ENCODE data around the gene LARGE1. TPM values are rescaled to one million over a fixed set of nuclear protein-coding genes. Genes with fewer than 3 reads are reported as not detected.

LARGE1 gene
- total and polyA plus RNA-seq, 2 of the 8 experiments (the other 6 are each of a cell fraction or from before 2014, with no cell fraction given) = 43.7 to 83.0 TPM

DNA sequence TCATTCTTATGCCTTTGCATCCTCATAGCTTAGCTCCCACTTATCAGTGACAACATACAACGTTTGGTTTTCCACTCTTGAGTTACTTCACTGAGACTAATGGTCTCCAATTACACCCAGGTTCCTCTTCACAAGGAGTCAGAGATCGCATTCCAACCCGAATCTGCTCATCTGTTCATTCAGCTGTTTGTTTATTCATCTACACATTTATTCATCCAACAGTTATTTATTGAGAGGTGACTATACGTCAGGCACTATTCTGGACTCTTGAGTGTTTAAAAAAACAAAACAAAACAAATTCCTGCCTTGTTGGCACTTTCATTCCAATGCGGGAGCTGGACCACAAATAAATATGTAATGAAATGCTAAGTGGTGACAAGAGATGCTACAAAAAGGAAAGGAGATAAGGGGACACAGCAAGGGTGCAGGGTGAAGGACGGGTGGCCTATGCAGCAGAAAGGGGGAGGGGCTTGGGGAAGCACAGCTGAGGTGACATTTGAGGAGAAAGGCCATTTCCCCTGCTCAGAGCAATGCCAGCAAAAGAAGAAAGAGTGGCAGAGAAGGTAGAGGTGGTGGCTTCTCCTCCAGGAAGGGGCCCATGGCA lies 468.3 kb downstream of the LARGE1 start (continued):
- TF ChIP-seq, protein P1, sequence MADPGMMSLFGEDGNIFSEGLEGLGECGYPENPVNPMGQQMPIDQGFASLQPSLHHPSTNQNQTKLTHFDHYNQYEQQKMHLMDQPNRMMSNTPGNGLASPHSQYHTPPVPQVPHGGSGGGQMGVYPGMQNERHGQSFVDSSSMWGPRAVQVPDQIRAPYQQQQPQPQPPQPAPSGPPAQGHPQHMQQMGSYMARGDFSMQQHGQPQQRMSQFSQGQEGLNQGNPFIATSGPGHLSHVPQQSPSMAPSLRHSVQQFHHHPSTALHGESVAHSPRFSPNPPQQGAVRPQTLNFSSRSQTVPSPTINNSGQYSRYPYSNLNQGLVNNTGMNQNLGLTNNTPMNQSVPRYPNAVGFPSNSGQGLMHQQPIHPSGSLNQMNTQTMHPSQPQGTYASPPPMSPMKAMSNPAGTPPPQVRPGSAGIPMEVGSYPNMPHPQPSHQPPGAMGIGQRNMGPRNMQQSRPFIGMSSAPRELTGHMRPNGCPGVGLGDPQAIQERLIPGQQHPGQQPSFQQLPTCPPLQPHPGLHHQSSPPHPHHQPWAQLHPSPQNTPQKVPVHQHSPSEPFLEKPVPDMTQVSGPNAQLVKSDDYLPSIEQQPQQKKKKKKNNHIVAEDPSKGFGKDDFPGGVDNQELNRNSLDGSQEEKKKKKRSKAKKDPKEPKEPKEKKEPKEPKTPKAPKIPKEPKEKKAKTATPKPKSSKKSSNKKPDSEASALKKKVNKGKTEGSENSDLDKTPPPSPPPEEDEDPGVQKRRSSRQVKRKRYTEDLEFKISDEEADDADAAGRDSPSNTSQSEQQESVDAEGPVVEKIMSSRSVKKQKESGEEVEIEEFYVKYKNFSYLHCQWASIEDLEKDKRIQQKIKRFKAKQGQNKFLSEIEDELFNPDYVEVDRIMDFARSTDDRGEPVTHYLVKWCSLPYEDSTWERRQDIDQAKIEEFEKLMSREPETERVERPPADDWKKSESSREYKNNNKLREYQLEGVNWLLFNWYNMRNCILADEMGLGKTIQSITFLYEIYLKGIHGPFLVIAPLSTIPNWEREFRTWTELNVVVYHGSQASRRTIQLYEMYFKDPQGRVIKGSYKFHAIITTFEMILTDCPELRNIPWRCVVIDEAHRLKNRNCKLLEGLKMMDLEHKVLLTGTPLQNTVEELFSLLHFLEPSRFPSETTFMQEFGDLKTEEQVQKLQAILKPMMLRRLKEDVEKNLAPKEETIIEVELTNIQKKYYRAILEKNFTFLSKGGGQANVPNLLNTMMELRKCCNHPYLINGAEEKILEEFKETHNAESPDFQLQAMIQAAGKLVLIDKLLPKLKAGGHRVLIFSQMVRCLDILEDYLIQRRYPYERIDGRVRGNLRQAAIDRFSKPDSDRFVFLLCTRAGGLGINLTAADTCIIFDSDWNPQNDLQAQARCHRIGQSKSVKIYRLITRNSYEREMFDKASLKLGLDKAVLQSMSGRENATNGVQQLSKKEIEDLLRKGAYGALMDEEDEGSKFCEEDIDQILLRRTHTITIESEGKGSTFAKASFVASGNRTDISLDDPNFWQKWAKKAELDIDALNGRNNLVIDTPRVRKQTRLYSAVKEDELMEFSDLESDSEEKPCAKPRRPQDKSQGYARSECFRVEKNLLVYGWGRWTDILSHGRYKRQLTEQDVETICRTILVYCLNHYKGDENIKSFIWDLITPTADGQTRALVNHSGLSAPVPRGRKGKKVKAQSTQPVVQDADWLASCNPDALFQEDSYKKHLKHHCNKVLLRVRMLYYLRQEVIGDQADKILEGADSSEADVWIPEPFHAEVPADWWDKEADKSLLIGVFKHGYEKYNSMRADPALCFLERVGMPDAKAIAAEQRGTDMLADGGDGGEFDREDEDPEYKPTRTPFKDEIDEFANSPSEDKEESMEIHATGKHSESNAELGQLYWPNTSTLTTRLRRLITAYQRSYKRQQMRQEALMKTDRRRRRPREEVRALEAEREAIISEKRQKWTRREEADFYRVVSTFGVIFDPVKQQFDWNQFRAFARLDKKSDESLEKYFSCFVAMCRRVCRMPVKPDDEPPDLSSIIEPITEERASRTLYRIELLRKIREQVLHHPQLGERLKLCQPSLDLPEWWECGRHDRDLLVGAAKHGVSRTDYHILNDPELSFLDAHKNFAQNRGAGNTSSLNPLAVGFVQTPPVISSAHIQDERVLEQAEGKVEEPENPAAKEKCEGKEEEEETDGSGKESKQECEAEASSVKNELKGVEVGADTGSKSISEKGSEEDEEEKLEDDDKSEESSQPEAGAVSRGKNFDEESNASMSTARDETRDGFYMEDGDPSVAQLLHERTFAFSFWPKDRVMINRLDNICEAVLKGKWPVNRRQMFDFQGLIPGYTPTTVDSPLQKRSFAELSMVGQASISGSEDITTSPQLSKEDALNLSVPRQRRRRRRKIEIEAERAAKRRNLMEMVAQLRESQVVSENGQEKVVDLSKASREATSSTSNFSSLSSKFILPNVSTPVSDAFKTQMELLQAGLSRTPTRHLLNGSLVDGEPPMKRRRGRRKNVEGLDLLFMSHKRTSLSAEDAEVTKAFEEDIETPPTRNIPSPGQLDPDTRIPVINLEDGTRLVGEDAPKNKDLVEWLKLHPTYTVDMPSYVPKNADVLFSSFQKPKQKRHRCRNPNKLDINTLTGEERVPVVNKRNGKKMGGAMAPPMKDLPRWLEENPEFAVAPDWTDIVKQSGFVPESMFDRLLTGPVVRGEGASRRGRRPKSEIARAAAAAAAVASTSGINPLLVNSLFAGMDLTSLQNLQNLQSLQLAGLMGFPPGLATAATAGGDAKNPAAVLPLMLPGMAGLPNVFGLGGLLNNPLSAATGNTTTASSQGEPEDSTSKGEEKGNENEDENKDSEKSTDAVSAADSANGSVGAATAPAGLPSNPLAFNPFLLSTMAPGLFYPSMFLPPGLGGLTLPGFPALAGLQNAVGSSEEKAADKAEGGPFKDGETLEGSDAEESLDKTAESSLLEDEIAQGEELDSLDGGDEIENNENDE (IDR thresholded peaks at IDR 0.05; ENCODE audit: insufficient replicate concordance, low read length) = no peak
- no peak for TF ChIP-seq HDAC6 (IDR thresholded peaks at IDR 0.05; ENCODE audit: low read depth, low read length)
- TF ChIP-seq ASH2L (IDR thresholded peaks at IDR 0.05; ENCODE audit: low read length) = no peak
- no peak for TF ChIP-seq POLR2AphosphoS5 (IDR thresholded peaks at IDR 0.05; ENCODE audit: low read depth, low read length)
- no peak for TF ChIP-seq PHF8 (conservative IDR thresholded peaks at IDR 0.05; ENCODE audit: low read depth, low read length)
- TF ChIP-seq, protein P2, sequence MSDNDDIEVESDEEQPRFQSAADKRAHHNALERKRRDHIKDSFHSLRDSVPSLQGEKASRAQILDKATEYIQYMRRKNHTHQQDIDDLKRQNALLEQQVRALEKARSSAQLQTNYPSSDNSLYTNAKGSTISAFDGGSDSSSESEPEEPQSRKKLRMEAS (IDR thresholded peaks at IDR 0.05) = no peak
